Neutrophil (primary cell): ENCODE measurements around the gene TMEM59L.

ENCODE experiments used
- H3K27ac ChIP-seq: fragments of 200-600 bp; sonication (generic); 2 replicates; pipeline ENCODE4 v1.5.1; 2016; ENCODE audit warnings: mild to moderate bottlenecking, moderate library complexity
- H3K27me3 ChIP-seq: fragments of 200-600 bp; sonication (generic); 2 replicates; pipeline ENCODE4 v1.6.0; 2016; ENCODE audit warnings: mild to moderate bottlenecking
- H3K36me3 ChIP-seq: fragments of 200-600 bp; sonication (generic); 2 replicates; pipeline ENCODE4 v1.5.1; 2017
- H3K4me1 ChIP-seq, 2 experiments: fragments of 200-600 bp in 1 of 2; sonication (generic) in 1 of 2; 1 replicate in 1 of 2; 2 replicates in 1 of 2; pipeline versions ENCODE4 v1.5.1 to v1.6.1; 2013 to 2016; ENCODE audit warnings: low read depth in 1 of 2, low read length in 1 of 2, mild to moderate bottlenecking in 1 of 2, moderate library complexity in 1 of 2; ENCODE audit not compliant: control insufficient read depth in 1 of 2, insufficient read depth in 1 of 2
- H3K4me3 ChIP-seq, 2 experiments: fragments of 200-600 bp in 1 of 2; sonication (generic) in 1 of 2; 1 replicate in 1 of 2; 2 replicates in 1 of 2; pipeline ENCODE4 v1.5.1; 2013 to 2016; ENCODE audit warnings: low read depth in 1 of 2, low read length in 1 of 2, mild to moderate bottlenecking in 1 of 2, moderate library complexity in 1 of 2
- H3K9me3 ChIP-seq: fragments of 200-600 bp; sonication (generic); 2 replicates; pipeline ENCODE4 v1.5.1; 2016
- TF ChIP-seq, protein P1 (sequence below): fragments of 200-600 bp; sonication (generic); IDR thresholded peaks from 2 replicates; pipeline ENCODE4 v1.5.1; 2016; ENCODE audit warnings: antibody characterized with exemption

Gene TMEM59L

DNA sequence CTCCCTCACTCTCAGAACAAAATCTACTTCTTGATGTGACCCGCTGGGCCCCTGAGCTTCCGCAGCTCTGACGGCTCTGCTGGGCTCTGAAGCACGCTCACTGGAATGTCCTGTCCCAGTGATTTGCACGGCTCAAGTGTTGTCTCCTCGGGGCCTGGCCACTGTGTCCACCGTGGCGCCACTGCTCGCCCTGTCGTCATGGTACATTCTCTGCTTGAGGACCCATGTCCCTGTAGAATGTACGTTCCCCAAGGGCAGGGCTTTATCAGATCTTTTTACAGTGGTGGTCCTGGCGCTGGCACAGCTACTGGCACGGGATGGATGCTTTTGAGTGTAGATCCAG, 36.3 kb downstream of the TMEM59L start:
- Histone ChIP-seq H3K27me3 (peaks cover 19% of the 10 kb centered on the region), H3K9me3 (no peaks in the 10 kb centered on the region), H3K27ac (no peak overlapping the region), H3K4me3 (no peak overlapping the region), H3K4me1 (peaks cover 18 to 23% of the 10 kb centered on the region in 2 experiments), H3K36me3 (peaks cover 4% of the 10 kb centered on the region)
- TF ChIP-seq, protein P1, sequence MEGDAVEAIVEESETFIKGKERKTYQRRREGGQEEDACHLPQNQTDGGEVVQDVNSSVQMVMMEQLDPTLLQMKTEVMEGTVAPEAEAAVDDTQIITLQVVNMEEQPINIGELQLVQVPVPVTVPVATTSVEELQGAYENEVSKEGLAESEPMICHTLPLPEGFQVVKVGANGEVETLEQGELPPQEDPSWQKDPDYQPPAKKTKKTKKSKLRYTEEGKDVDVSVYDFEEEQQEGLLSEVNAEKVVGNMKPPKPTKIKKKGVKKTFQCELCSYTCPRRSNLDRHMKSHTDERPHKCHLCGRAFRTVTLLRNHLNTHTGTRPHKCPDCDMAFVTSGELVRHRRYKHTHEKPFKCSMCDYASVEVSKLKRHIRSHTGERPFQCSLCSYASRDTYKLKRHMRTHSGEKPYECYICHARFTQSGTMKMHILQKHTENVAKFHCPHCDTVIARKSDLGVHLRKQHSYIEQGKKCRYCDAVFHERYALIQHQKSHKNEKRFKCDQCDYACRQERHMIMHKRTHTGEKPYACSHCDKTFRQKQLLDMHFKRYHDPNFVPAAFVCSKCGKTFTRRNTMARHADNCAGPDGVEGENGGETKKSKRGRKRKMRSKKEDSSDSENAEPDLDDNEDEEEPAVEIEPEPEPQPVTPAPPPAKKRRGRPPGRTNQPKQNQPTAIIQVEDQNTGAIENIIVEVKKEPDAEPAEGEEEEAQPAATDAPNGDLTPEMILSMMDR: no peak

DNA sequence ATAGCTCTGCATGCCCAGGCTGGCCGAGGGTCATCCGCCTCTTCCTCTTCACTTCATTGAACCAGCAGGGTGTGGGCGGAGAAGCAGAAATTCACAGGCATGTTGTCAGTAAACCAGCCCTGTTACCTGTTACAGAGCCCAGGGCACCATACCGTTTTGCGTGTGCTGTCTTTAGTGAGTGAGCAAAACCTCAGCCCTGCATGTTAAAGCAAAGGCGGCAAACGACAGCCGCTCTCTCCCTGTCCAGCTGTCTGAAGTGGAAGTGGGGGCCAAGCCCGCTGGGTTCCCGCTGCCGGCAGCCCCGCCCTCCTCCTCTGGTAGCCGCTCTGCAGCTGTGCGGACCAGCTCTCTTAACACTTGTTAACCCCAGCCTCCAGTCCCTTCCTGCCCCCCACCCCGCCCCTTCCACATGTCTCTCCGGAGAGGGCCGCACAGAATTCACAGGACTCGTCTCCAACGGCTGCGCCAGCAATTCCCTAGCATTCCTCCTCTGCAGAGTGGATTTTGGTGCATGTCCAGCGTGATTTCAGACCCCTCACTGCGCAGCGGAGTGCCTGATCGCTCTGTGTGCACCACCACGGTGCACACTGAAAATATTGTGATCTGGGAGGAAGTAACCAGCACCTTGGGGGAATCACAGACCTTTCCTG, 36.8 kb downstream of the TMEM59L start:
- peaks cover 19% of the 10 kb centered on the region for H3K27me3 ChIP-seq
- H3K27ac ChIP-seq: no peak overlapping the region
- H3K36me3 ChIP-seq: peaks cover 4% of the 10 kb centered on the region
- H3K9me3 ChIP-seq: no peaks in the 10 kb centered on the region
- no peak overlapping the region for H3K4me3 ChIP-seq
- TF ChIP-seq, protein P1: no peak
- H3K4me1 ChIP-seq: peaks cover 13 to 17% of the 10 kb centered on the region in 2 experiments

DNA sequence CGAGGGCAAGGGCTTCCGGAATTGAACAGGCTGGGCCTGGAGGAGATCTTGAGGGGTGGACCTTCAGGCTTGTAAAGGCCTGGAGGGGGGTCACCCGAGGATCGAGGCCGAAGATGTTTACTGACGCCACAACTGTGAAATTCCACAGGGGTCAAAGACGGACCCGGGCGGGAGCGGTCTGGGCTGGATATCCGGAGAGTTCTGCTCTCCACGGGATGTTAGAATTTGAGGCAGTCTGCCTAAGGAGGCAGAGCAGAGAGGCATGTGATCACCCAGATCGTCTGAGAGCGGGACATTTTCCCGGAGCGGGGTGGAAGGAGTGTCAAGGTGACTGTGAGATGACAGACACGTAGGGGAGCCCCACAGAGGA, 37.3 kb downstream of the TMEM59L start:
- peaks cover 19% of the 10 kb centered on the region for H3K27me3 ChIP-seq
- H3K27ac ChIP-seq: no peak overlapping the region
- H3K36me3 ChIP-seq: peaks cover 4% of the 10 kb centered on the region
- no peak overlapping the region for H3K4me3 ChIP-seq
- H3K4me1 ChIP-seq: peaks cover 9 to 12% of the 10 kb centered on the region in 2 experiments
- TF ChIP-seq, protein P1: no peak
- H3K9me3 ChIP-seq: no peaks in the 10 kb centered on the region

GRCh38 chr19:18650468-18651041, 37.9 kb downstream of the TMEM59L start:
- H3K27me3 ChIP-seq: peaks cover 19% of the 10 kb centered on the region
- H3K4me1 ChIP-seq: peaks cover 9 to 11% of the 10 kb centered on the region in 2 experiments
- no peak overlapping the region for H3K4me3 ChIP-seq
- TF ChIP-seq, protein P1: no peak
- peaks cover 4% of the 10 kb centered on the region for H3K36me3 ChIP-seq
- H3K9me3 ChIP-seq: no peaks in the 10 kb centered on the region
- H3K27ac ChIP-seq: no peak overlapping the region

GRCh38 chr19:18651300-18651699, 38.6 kb downstream of the TMEM59L start:
- Histone ChIP-seq H3K4me1 (peaks cover 9 to 11% of the 10 kb centered on the region in 2 experiments), H3K27ac (no peak overlapping the region), H3K36me3 (peaks cover 4% of the 10 kb centered on the region), H3K27me3 (peaks cover 19% of the 10 kb centered on the region), H3K9me3 (no peaks in the 10 kb centered on the region), H3K4me3 (no peak overlapping the region)
- TF ChIP-seq, protein P1: no peak
